ENCODE measurements around the gene LRRC8D. TPM values are rescaled to one million over a fixed set of nuclear protein-coding genes. Genes with fewer than 3 reads are reported as not detected.
A peak's percentile ranks its signal among the peaks of the same experiment; 100 is the strongest.

The LRRC8D gene
- total RNA-seq, 2 donors from 2014 or later = 35.8 to 42.7 TPM

GRCh38 chr1:89842567-89843272 lies 21.9 kb downstream of the LRRC8D start:
- DNase-seq = no peak
- peak overlapping the region; percentile 40 to 76 for H3K9ac ChIP-seq (ENCODE audit: low read depth in 2 of 2, low read length in 2 of 2)
- H3K9me3 ChIP-seq = no peaks in the 10 kb centered on the region
- peaks cover 4% of the 10 kb centered on the region for H3K36me3 ChIP-seq
- intact Hi-C loops (cut with DNase I) = loop anchor here (5.0 kb wide), 1 partner anchor 145 kb away; no protein-coding TSS in a partner anchor
- no peak for TF ChIP-seq CTCF (IDR thresholded peaks at IDR 0.05)
- peak overlapping the region; percentile 70 for H3K4me3 ChIP-seq
- H3K27ac ChIP-seq = peak overlapping the region; percentile 71
- H3K27me3 ChIP-seq = no peaks in the 10 kb centered on the region
- H3K4me1 ChIP-seq = peaks cover 7% of the 10 kb centered on the region

- H3K36me3 ChIP-seq = peaks cover 4% of the 10 kb centered on the region
- no peaks in the 10 kb centered on the region for H3K9me3 ChIP-seq
- H3K4me3 ChIP-seq = peak overlapping the region; percentile 70
- H3K9ac ChIP-seq (ENCODE audit: low read depth in 2 of 2, low read length in 2 of 2) = peak overlapping the region; percentile 76 to 84
- H3K27ac ChIP-seq = peak overlapping the region; percentile 71
- H3K4me1 ChIP-seq = peaks cover 7% of the 10 kb centered on the region
- TF ChIP-seq CTCF (IDR thresholded peaks at IDR 0.05) = peak; percentile 79
- intact Hi-C loops (cut with DNase I) = loop anchor here (5.0 kb wide), 1 partner anchor 144 kb away; no protein-coding TSS in a partner anchor
- peak; percentile 77 for DNase-seq
- H3K27me3 ChIP-seq = no peaks in the 10 kb centered on the region
Observed at GRCh38 chr1:89843273-89844130, 22.7 kb downstream of the LRRC8D start.

- H3K27ac ChIP-seq = peak overlapping the region; percentile 71
- intact Hi-C loops (cut with DNase I) = loop anchor here (5.0 kb wide), 1 partner anchor 143 kb away; no protein-coding TSS in a partner anchor
- peaks cover 7% of the 10 kb centered on the region for H3K4me1 ChIP-seq
- peak overlapping the region; percentile 76 to 84 for H3K9ac ChIP-seq (ENCODE audit: low read depth in 2 of 2, low read length in 2 of 2)
- H3K27me3 ChIP-seq = no peaks in the 10 kb centered on the region
- H3K4me3 ChIP-seq = peak overlapping the region; percentile 70
- no peaks in the 10 kb centered on the region for H3K9me3 ChIP-seq
- no peak for TF ChIP-seq CTCF (IDR thresholded peaks at IDR 0.05)
- H3K36me3 ChIP-seq = peaks cover 4% of the 10 kb centered on the region
- DNase-seq = no peak
Observed at GRCh38 chr1:89844241-89844807, 23.5 kb downstream of the LRRC8D start.

GRCh38 chr1:89844860-89845259 lies 24.0 kb downstream of the LRRC8D start:
- H3K9ac ChIP-seq (ENCODE audit: low read depth in 2 of 2, low read length in 2 of 2) = no peak overlapping the region
- no peak for TF ChIP-seq CTCF (IDR thresholded peaks at IDR 0.05)
- H3K4me3 ChIP-seq = no peak overlapping the region
- H3K27me3 ChIP-seq = no peaks in the 10 kb centered on the region
- peaks cover 4% of the 10 kb centered on the region for H3K36me3 ChIP-seq
- no peak for DNase-seq
- H3K27ac ChIP-seq = no peak overlapping the region
- H3K4me1 ChIP-seq = peaks cover 7% of the 10 kb centered on the region
- intact Hi-C loops (cut with DNase I) = loop anchor here (5.0 kb wide), 1 partner anchor 142 kb away; no protein-coding TSS in a partner anchor
- H3K9me3 ChIP-seq = no peaks in the 10 kb centered on the region

GRCh38 chr1:89847191-89847729 lies 26.4 kb downstream of the LRRC8D start:
- Histone ChIP-seq H3K27me3 (no peaks in the 10 kb centered on the region), H3K9ac (ENCODE audit: low read depth in 2 of 2, low read length in 2 of 2) (no peak overlapping the region), H3K27ac (no peak overlapping the region), H3K9me3 (no peaks in the 10 kb centered on the region), H3K36me3 (peaks cover 4% of the 10 kb centered on the region), H3K4me3 (no peak overlapping the region), H3K4me1 (peaks cover 7% of the 10 kb centered on the region)
- no peak for TF ChIP-seq CTCF (IDR thresholded peaks at IDR 0.05)
- no peak for DNase-seq
- intact Hi-C loops (cut with DNase I) = no loop called here
